Caco-2 (cell line): Measurements from ENCODE around the gene NLRP1. TPM values are rescaled to one million over a fixed set of nuclear protein-coding genes. Genes with fewer than 3 reads are reported as not detected.
A peak's percentile ranks its signal among the peaks of the same experiment; 100 is the strongest.

Experiments used
- BruUV-seq: library from RNA; stranded (reverse); fragments of 400-500 nt; replicated peaks from 2 replicates; lab custom pipeline; 2021; lab: Mats Ljungman, UMichigan
- CTCF ChIA-PET: fragments of 300-600 bp; sonication (Branson Sonifier 250); formaldehyde crosslinking; loops from one replicate; lab custom pipeline; 2022; ENCODE audit warnings: antibody characterized with exemption; lab: Charles Lee
- POLR2A ChIA-PET: fragments of 300-600 bp; sonication (Branson Sonifier 250); formaldehyde crosslinking; loops from one replicate; lab custom pipeline; 2022; ENCODE audit warnings: antibody characterized with exemption; lab: Charles Lee
- DNase-seq, 2 experiments: peaks; one replicate each; pipeline versions ENCODE4 v3.0.0 to v3.0.0-alpha.2; 2020 to 2022
- H3K27me3 ChIP-seq: replicated peaks from 2 replicates; pipeline ENCODE4 v1.6.0; 2011; ENCODE audit warnings: low read length; ENCODE audit not compliant: control insufficient read depth, insufficient read depth
- H3K36me3 ChIP-seq: 2 replicates; pipeline ENCODE4 v1.5.1; 2011; ENCODE audit warnings: low read length; ENCODE audit not compliant: control insufficient read depth, insufficient read depth
- H3K4me1 ChIP-seq: fragments of 250-450 bp; sonication (Bioruptor Pico); 2 replicates; pipeline ENCODE4 v1.5.1; 2020; ENCODE audit warnings: mild to moderate bottlenecking
- H3K4me3 ChIP-seq: 2 replicates; pipeline ENCODE4 v1.5.1; 2011; ENCODE audit warnings: low read depth, mild to moderate bottlenecking, control low read depth, low read length
- H3K9me3 ChIP-seq: fragments of 250-450 bp; sonication (Bioruptor Pico); 2 replicates; pipeline ENCODE4 v1.5.1; 2020; ENCODE audit warnings: mild to moderate bottlenecking, moderate library complexity
- H3K27ac Mint-ChIP-seq: one replicate; pipeline ENCODE4 v1.8.0; 2022; ENCODE audit warnings: mixed read lengths; ENCODE audit not compliant: unreplicated experiment
- H3K27me3 Mint-ChIP-seq: one replicate; pipeline ENCODE4 v1.8.0; 2022; ENCODE audit warnings: mixed read lengths; ENCODE audit not compliant: insufficient read depth, unreplicated experiment
- H3K36me3 Mint-ChIP-seq: one replicate; pipeline ENCODE4 v1.8.0; 2022; ENCODE audit warnings: mild to moderate bottlenecking, mixed read lengths; ENCODE audit not compliant: insufficient read depth, unreplicated experiment
- H3K4me1 Mint-ChIP-seq: one replicate; pipeline ENCODE4 v1.8.0; 2022; ENCODE audit warnings: low read depth, mixed read lengths; ENCODE audit not compliant: unreplicated experiment
- H3K4me3 Mint-ChIP-seq: one replicate; pipeline ENCODE4 v1.8.0; 2022; ENCODE audit warnings: mild to moderate bottlenecking, moderate library complexity, mixed read lengths; ENCODE audit not compliant: unreplicated experiment
- H3K9me3 Mint-ChIP-seq: one replicate; pipeline ENCODE4 v1.8.0; 2022; ENCODE audit warnings: mixed read lengths; ENCODE audit not compliant: unreplicated experiment
- intact Hi-C: fragments of 100-400 bp; cut with micrococcal nuclease; formaldehyde crosslinking; loops from one replicate; pipeline ENCODE4 v1.10.0; 2022; ENCODE audit not compliant: unreplicated experiment
- total RNA-seq: library from RNA; stranded (reverse); gene quantifications from 2 replicates; pipeline ENCODE4 v1.2.3, GENCODE V29; 2022
- TF ChIP-seq, protein P1 (sequence below), 2 experiments: fragments of 200-600 bp in 1 of 2; IDR thresholded peaks; 1 replicate in 1 of 2; 2 replicates in 1 of 2; pipeline versions ENCODE4 v1.5.1 to v1.8.0; 2011 to 2022; ENCODE audit warnings: antibody characterized with exemption in 1 of 2, control low read depth in 1 of 2, inconsistent platforms in 1 of 2, low read depth in 1 of 2, low read length in 1 of 2, mild to moderate bottlenecking in 1 of 2, moderate library complexity in 1 of 2; ENCODE audit not compliant: insufficient read depth in 1 of 2, severe bottlenecking in 1 of 2, unreplicated experiment in 1 of 2

NLRP1 gene
- total RNA-seq, 1 experiment from 2014 or later: 0.09 TPM

DNA sequence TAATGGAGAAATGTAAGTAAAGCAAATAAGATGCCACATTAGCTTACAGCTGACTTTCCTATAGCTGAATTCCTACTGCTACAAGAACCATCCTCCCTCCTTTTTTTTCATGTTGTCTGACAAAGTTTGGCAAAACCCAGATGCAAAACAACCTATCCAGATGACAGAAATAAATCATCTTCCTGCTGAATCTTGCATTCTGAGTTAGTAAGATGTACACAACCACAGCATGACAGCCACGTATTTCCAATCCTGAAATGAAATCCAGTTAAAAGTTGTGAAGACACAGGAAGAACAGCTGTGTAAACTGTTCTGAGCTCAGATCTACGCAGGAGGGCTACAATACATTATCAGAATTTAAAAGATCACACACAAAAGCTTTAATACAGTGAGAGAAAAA, 110.4 kb downstream of the NLRP1 start:
- intact Hi-C loops: no loop called here
- no peaks in the 10 kb centered on the region for H3K4me1 ChIP-seq
- no TSS peak for BruUV-seq
- no peak overlapping the region for H3K4me3 Mint-ChIP-seq
- H3K36me3 Mint-ChIP-seq: peaks cover 30% of the 10 kb centered on the region
- H3K9me3 Mint-ChIP-seq: no peaks in the 10 kb centered on the region
- H3K27me3 ChIP-seq: no peaks in the 10 kb centered on the region
- H3K27me3 Mint-ChIP-seq: no peaks in the 10 kb centered on the region
- no peaks in the 10 kb centered on the region; the same call in 1 of the 2 replicates for H3K36me3 ChIP-seq
- ChIA-PET POLR2A (no interaction called here), CTCF (no interaction called here)
- TF ChIP-seq, protein P1, sequence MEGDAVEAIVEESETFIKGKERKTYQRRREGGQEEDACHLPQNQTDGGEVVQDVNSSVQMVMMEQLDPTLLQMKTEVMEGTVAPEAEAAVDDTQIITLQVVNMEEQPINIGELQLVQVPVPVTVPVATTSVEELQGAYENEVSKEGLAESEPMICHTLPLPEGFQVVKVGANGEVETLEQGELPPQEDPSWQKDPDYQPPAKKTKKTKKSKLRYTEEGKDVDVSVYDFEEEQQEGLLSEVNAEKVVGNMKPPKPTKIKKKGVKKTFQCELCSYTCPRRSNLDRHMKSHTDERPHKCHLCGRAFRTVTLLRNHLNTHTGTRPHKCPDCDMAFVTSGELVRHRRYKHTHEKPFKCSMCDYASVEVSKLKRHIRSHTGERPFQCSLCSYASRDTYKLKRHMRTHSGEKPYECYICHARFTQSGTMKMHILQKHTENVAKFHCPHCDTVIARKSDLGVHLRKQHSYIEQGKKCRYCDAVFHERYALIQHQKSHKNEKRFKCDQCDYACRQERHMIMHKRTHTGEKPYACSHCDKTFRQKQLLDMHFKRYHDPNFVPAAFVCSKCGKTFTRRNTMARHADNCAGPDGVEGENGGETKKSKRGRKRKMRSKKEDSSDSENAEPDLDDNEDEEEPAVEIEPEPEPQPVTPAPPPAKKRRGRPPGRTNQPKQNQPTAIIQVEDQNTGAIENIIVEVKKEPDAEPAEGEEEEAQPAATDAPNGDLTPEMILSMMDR (IDR thresholded peaks at IDR 0.05; ENCODE audit: insufficient read depth in 1 of 2, low read depth in 1 of 2, low read length in 1 of 2, severe bottlenecking in 1 of 2, unreplicated experiment in 1 of 2): no peak
- H3K4me3 ChIP-seq: no peak overlapping the region
- no peak overlapping the region for H3K27ac Mint-ChIP-seq
- no peaks in the 10 kb centered on the region for H3K9me3 ChIP-seq
- no peak for DNase-seq
- H3K4me1 Mint-ChIP-seq: no peaks in the 10 kb centered on the region

- no peaks in the 10 kb centered on the region for H3K36me3 ChIP-seq
- H3K4me1 Mint-ChIP-seq: no peaks in the 10 kb centered on the region
- no peak overlapping the region for H3K4me3 ChIP-seq
- H3K27ac Mint-ChIP-seq: no peak overlapping the region
- no peaks in the 10 kb centered on the region for H3K27me3 Mint-ChIP-seq
- H3K9me3 ChIP-seq: no peaks in the 10 kb centered on the region
- no peaks in the 10 kb centered on the region for H3K27me3 ChIP-seq
- DNase-seq: no peak
- peaks cover 21% of the 10 kb centered on the region for H3K36me3 Mint-ChIP-seq
- ChIA-PET POLR2A (no interaction called here), CTCF (no interaction called here)
- BruUV-seq: no TSS peak
- H3K9me3 Mint-ChIP-seq: no peaks in the 10 kb centered on the region
- no peak overlapping the region for H3K4me3 Mint-ChIP-seq
- intact Hi-C loops: no loop called here
- TF ChIP-seq, protein P1 (IDR thresholded peaks at IDR 0.05; ENCODE audit: insufficient read depth in 1 of 2, low read depth in 1 of 2, low read length in 1 of 2, severe bottlenecking in 1 of 2, unreplicated experiment in 1 of 2): no peak
- H3K4me1 ChIP-seq: no peaks in the 10 kb centered on the region
Measured at GRCh38 chr17:5472511-5472910, 111.8 kb downstream of the NLRP1 start.

DNA sequence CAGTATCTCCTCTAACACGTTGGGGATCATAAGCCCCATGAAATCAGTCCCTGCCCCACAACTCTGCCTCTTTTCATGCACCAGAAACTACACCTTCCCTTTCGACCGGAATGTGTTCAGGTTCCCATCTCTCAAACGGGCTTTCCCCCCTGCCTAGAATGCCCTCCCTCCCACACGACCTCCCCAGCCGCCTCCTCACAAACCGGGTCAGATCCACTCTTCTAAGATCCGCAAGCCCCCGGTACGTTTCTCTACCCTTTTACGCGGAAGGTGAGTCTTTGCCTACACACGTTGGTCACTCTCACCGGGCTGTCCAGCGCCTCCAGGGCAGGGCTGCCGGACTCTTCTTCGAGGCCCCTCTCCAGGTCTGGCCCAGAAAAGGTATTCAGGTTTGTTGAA, 116.2 kb downstream of the NLRP1 start:
- POLR2A ChIA-PET: interaction anchor here (1.0 to 1.4 kb wide), 2 partner anchors 18 to 49 kb away, joined by 4 to 10 read pairs; partner anchors contain the start of genes DERL2, MIS12, NUP88 and RPAIN
- CTCF ChIA-PET: interaction anchor here (0.6 to 1.4 kb wide), 2 partner anchors 28 to 37 kb away, joined by 4 to 5 read pairs; no protein-coding TSS in a partner anchor
- H3K4me1 Mint-ChIP-seq: peaks cover 14% of the 10 kb centered on the region
- BruUV-seq: no TSS peak
- H3K27me3 Mint-ChIP-seq: no peaks in the 10 kb centered on the region
- Histone ChIP-seq H3K4me1 (no peaks in the 10 kb centered on the region), H3K9me3 (no peaks in the 10 kb centered on the region), H3K27me3 (no peaks in the 10 kb centered on the region), H3K4me3 (peak overlapping the region; percentile 76), H3K36me3 (no peaks in the 10 kb centered on the region)
- intact Hi-C loops: no loop called here
- no peaks in the 10 kb centered on the region for H3K9me3 Mint-ChIP-seq
- TF ChIP-seq, protein P1 (IDR thresholded peaks at IDR 0.05; ENCODE audit: insufficient read depth in 1 of 2, low read depth in 1 of 2, low read length in 1 of 2, severe bottlenecking in 1 of 2, unreplicated experiment in 1 of 2): no peak
- DNase-seq: no peak
- H3K36me3 Mint-ChIP-seq: peaks cover 10% of the 10 kb centered on the region
- H3K4me3 Mint-ChIP-seq: peak overlapping the region; percentile 91
- peak overlapping the region; percentile 46 for H3K27ac Mint-ChIP-seq
